ENCODE results near the gene GLDN. TPM values are rescaled to one million over a fixed set of nuclear protein-coding genes. Genes with fewer than 3 reads are reported as not detected.

GLDN gene
- total and polyA plus RNA-seq, 2 of the 8 experiments (the other 6 are each of a cell fraction or from before 2014, with no cell fraction given) = 0.24 to 0.50 TPM

GRCh38 chr15:51315726-51316125 lies 25.7 kb upstream of the GLDN start (continued):
- TF ChIP-seq SRF (IDR thresholded peaks at IDR 0.05; ENCODE audit: low read depth, low read length) = no peak
- no peak for TF ChIP-seq SIN3A (conservative IDR thresholded peaks at IDR 0.05 in 1 of 2, IDR thresholded peaks at IDR 0.05 in 1 of 2; ENCODE audit: low read depth in 1 of 2, low read length in 2 of 2)
- no peak for TF ChIP-seq KDM4A (IDR thresholded peaks at IDR 0.05; ENCODE audit: low read depth, low read length, severe bottlenecking)
- no peak for TF ChIP-seq CBX8 (IDR thresholded peaks at IDR 0.05; ENCODE audit: borderline replicate concordance, low read depth, low read length)
- TF ChIP-seq NRF1 (IDR thresholded peaks at IDR 0.05; ENCODE audit: low read depth, low read length) = no peak
- no peak for TF ChIP-seq SIX5 (IDR thresholded peaks at IDR 0.05; ENCODE audit: low read depth, low read length)
- no peak for TF ChIP-seq YY1 (IDR thresholded peaks at IDR 0.05; ENCODE audit: low read depth, low read length)
